ENCODE results near the gene ATRIP.
A peak's percentile ranks its signal among the peaks of the same experiment; 100 is the strongest.
"Not testable (repeated sequence)": the region's sequence is repeated elsewhere in the genome, so short reads cannot be mapped to it uniquely, and the experiment has no call there.

Gene ATRIP

GRCh38 chr3:48435774-48436476 is 10.6 kb upstream of the ATRIP start:
- FAIRE-seq (no peak), DNase-seq (ENCODE audit: low spot score) (peak; percentile 87)

- DNase-seq (ENCODE audit: low spot score) (no peak), FAIRE-seq (no peak)
Measured at GRCh38 chr3:48436477-48436787, 10.1 kb upstream of the ATRIP start.

DNA sequence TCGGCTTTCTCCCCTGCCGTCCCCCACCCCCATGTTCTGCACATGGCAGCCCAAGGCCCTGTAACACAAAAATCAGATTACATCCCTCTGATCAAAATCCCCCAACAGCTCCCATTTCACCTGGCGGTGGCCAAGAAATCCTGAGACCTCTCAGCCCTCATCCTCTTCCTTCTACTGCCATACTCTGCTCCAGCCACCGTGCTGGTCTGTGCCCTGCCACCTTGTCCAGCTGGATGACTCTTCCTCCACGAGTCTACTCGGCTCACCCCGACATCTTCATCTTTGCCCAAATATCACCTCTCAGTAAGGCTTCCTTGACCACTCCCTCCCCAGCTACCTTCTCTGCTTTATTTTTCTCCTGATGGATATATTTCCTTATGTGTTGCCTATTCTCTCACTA is 9.7 kb upstream of the ATRIP start:
- DNase-seq (ENCODE audit: low spot score) (no peak), FAIRE-seq (no peak)

DNA sequence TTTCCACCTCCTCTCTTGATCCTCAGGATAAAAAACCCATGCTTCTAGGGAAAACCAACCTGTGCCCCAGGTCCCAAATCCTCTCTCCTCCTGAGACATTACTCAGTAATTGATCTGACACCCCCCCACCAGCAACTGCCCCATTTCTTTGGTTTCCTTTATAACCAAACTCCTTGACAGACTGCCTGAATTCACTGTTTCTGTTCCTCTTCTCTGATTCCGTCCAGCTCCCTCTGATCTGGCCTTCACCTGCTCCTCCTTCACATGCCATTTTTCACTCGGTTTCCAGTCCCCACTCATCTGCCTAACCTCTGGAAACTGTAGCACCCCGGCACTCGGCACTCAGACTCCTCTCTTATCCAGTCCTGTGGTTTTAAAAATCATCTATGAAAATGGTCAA is 8.7 kb upstream of the ATRIP start:
- FAIRE-seq (no peak), DNase-seq (ENCODE audit: low spot score) (no peak)

DNA sequence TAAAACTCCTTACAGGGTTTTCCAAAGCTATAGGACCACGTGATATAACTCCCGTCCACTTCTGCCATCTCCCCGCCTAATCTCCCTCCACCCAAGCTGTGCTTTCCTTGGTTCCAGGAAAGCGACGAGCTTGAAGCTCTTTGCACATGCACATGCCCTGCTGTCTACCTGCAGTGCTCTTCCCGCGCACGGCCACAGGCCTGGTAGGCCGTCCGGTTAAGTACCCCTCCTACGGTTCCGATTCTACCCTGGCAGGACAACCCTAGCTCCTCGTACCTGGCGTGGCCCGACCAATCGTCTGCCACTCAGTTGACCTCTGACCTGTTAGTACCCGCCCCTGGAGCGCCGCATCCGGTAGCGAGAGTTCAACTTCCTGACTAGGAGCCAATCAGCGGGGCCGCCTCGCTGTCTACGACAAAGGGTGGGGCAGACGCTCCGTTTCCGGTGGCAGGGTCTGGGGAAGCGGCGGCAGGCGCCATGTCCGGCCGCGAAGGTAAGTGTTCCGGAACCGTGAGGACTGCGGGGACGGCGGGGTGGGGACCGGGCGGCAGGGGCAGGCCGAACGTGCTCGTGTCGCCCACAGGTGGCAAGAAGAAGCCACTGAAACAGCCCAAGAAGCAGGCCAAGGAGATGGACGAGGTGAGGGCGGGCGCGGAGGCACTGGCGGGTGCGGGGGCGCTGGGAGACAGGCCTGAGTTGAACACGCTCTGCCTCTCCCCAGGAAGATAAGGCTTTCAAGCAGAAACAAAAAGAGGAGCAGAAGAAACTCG is 6.5 kb upstream of the ATRIP start, which contains the start of the genes CCDC51 and TMA7:
Gene CCDC51, minus strand, starts transcription at position 300 of the 770 bp plus-strand sequence. CDS start 4,991 bp downstream, outside the sequence.
Gene TMA7, plus strand, starts transcription at position 438 of the 770 bp plus-strand sequence. Its CDS starts 40 bp downstream, at position 478.
- peak; percentile 99 for DNase-seq (ENCODE audit: low spot score)
- FAIRE-seq, result peak; percentile 98

DNA sequence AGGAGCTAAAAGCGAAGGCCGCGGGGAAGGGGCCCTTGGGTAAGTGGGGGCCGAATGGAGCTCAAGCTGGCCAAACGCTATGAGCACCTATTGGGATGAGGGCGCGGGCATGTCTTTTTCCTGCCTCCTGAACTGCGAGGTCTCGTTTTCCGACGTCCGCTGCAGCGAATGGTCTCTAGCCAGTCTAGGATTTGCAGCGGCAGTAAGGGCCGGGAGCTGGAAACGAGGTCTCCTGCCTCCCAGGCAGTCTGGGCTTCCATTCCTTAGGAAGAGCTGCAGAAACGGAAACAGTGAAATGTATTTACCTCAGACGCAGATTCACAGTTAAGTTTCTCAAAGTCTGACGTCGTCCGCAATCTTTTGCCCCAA is 6.0 kb upstream of the ATRIP start:
- no peak for DNase-seq (ENCODE audit: low spot score)
- no peak for FAIRE-seq

- FAIRE-seq (no peak), DNase-seq (ENCODE audit: low spot score) (no peak)
Measured at GRCh38 chr3:48441940-48442339, 4.6 kb upstream of the ATRIP start.

- DNase-seq (ENCODE audit: low spot score), result no peak
- no peak for FAIRE-seq
Measured at GRCh38 chr3:48445277-48445882, 1.2 kb upstream of the ATRIP start.

GRCh38 chr3:48446043-48446424 is 503 bp upstream of the ATRIP start:
- DNase-seq (ENCODE audit: low spot score) (no peak), FAIRE-seq (peak; percentile 27)

- DNase-seq (ENCODE audit: low spot score), result no peak
- no peak for FAIRE-seq
Measured at GRCh38 chr3:48451270-48451669, 4.7 kb downstream of the ATRIP start.

- FAIRE-seq, result no peak
- no peak for DNase-seq (ENCODE audit: low spot score)
Measured at GRCh38 chr3:48456456-48456855, 9.9 kb downstream of the ATRIP start.

GRCh38 chr3:48459331-48459730 is 12.8 kb downstream of the ATRIP start:
- DNase-seq (ENCODE audit: low spot score) (no peak), FAIRE-seq (no peak)

DNA sequence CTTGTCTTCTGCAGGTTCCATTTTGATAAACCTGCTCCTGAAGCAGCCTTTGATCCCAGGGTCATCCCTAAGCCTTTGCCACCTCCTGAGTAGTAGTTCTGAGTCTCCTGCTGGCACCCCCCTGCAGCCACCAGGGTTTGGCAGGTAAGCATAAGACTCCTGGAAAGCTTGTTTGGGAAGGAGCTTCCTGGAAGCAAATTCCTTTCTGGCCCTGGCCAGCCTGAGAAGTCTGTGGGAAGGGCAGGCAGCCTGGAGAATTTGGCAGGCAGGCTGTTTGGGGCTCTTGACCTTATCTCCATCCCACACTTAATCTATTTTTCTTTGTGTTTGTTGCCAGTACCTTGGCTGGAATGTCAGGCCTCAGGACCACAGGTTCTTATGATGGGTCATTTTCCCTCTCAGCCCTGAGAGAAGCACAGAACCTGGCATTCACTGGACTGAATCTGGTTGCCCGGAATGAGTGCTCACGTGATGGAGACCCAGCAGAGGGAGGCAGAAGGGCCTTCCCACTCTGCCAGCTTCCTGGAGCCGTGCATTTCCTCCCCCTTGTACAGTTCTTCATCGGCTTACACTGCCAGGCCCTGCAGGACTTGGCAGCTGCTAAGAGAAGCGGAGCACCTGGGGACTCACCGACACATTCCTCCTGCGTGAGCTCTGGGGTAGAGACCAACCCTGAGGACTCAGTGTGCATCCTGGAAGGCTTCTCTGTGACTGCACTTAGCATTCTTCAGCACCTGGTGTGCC is 13.4 kb downstream of the ATRIP start:
- FAIRE-seq (no peak), DNase-seq (ENCODE audit: low spot score) (no peak)

- FAIRE-seq (no peak), DNase-seq (ENCODE audit: low spot score) (no peak)
Measured at GRCh38 chr3:48460517-48460902, 14.0 kb downstream of the ATRIP start.

DNA sequence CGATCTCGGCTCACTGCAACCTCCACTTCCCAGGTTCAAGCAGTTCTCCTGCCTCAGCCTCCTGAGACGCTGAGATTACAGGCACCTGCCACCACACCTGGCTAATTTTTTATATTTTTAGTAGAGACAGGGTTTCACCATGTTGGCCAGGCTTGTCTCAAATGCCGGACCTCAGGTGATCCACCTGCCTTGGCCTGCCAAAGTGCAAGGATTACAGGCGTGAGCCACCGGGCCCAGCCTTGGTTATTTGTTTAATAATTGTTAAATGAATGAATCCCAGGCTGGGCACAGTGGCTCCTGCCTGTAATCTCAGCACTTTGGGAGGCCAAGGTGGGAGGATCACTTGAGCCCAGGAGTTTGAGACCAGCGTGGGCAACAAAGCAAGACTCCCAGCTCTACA is 15.2 kb downstream of the ATRIP start:
- not testable (repeated sequence) for DNase-seq (ENCODE audit: low spot score); FAIRE-seq

DNA sequence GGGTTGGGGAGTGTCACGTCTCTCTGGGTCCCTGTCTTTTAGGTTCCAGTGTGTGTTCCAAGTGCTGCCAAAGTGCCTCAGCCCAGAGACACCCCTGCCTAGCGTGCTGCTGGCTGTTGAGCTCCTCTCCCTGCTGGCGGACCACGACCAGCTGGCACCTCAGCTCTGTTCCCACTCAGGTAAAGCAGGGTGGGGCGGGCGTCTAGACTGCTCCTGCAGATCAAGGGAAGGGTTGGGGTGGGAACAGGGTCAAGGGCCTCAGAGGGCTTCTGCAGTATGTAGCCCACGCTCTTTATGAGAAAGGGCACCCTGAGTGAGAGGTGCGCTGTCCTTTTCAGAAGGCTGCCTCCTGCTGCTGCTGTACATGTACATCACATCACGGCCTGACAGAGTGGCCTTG is 17.2 kb downstream of the ATRIP start:
- DNase-seq (ENCODE audit: low spot score) (no peak), FAIRE-seq (no peak)

- FAIRE-seq (no peak), DNase-seq (ENCODE audit: low spot score) (no peak)
Measured at GRCh38 chr3:48464713-48465221, 18.2 kb downstream of the ATRIP start.

DNA sequence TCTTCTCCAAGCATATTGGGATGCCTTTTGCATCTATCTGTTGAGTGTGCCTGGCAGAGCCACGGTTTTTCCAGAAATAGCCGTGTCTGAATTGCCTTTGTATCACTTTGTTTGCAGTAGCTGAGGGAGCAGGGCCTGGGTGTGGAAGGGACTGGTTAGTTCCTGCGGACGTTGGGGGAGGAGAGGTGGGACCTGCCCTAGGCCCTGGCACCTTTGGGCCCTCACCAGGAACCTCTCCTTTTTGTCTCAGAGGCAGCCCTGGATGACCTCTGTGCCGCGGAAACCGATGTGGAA is 18.6 kb downstream of the ATRIP start:
- DNase-seq (ENCODE audit: low spot score), result no peak
- no peak for FAIRE-seq

DNA sequence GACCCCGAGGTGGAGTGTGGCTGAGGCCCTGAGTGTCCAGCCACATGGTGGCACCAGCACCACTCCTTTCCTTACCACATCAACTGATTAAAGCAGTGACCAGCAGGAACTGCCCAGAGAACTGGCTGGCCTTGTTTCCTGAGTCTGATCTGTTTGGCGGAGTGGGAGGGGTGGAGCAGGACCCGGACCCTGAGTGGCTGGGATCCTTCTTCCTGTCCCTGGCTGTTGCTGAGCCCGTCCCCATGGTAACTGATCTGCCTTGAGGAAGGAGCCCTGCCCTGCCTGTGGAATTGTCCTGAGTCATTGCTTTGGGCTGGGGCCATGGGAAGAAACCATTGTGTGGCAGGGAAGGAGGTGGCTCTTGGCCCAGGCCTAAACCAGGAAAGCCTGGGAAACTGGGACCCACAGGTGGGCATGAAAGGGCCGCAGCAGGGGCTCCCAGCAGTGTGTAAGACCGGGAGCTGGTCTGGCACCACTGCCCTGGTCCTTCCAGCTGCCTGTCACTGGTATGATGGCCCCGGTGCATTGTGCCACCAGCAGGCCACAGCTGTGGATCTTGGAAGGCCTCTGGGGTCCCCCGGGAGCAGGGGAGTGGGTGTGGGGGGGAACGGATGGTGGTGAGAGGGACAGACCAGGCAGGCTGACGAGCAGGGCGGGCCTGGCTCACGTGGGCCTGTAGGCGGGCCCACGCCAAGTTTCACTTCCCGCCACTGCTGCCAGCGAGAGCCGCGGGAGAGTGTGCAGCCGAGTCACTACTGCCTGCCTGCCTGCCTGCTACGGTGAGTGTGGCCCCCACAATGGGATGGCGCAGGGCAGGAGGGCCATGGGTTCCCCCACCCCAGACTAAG is 19.2 kb downstream of the ATRIP start:
- FAIRE-seq (peak; percentile 96), DNase-seq (ENCODE audit: low spot score) (peak; percentile 97)

DNA sequence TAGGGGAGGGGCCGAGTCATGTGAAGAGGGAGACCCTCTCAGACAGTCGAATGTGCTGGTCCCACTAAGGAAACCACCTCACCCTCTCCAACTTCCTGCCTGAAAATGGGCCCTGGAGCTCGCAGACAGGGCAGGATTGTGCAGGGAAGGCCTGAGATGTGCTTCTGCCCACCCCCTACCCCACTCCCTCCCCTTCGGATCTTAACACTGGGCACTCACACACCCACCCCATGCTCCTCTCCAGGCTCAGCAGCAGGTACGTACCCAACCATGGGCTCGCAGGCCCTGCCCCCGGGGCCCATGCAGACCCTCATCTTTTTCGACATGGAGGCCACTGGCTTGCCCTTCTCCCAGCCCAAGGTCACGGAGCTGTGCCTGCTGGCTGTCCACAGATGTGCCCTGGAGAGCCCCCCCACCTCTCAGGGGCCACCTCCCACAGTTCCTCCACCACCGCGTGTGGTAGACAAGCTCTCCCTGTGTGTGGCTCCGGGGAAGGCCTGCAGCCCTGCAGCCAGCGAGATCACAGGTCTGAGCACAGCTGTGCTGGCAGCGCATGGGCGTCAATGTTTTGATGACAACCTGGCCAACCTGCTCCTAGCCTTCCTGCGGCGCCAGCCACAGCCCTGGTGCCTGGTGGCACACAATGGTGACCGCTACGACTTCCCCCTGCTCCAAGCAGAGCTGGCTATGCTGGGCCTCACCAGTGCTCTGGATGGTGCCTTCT is 20.0 kb downstream of the ATRIP start:
- peak; percentile 68 for FAIRE-seq
- peak; percentile 17 for DNase-seq (ENCODE audit: low spot score)

All from urothelium cell line (cell line).